Stimulated activated CD8-positive, alpha-beta memory T cell treated with anti-CD3 and anti-CD28 coated beads, Interleukin-7, amount 100 ng/mL, for 48 hours (primary cell): ENCODE results near the gene TAS2R50.
A peak's percentile ranks its signal among the peaks of the same experiment; 100 is the strongest.
"Not testable (repeated sequence)": the region's sequence is repeated elsewhere in the genome, so short reads cannot be mapped to it uniquely, and the experiment has no call there.

Experiments
- DNase-seq, 2 donors: peaks; one replicate each; pipeline ENCODE4 v3.0.0-alpha.2; 2020; ENCODE audit warnings: low read depth in 1 of 2; ENCODE audit errors: extremely low read depth in 1 of 2

TAS2R50 gene

GRCh38 chr12:10986812-10987211, at the start of gene TAS2R50:
TAS2R50 (minus strand) TSS chr12:10986912; CDS start chr12:10986860, 52 bp downstream.
- no peak for DNase-seq

DNA sequence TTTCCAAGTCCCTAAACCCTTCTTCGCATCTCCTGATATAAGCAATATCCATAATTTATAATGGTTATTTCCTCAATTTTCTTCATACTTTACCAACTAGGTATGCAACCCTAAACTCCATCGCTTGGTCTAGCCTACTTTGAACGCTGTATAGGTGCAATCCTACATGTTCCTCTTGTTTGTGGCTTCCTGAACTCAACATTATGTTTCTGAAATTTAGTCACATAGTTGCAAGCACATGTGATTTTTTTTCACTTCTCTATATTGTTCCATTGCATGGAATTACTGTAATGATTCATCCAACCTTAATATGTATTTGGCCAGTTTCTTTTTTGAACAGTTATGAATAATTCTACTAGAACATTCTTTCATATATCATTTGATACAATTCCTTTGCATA, 47.2 kb upstream of the TAS2R50 start:
- DNase-seq, result not testable (repeated sequence)

DNA sequence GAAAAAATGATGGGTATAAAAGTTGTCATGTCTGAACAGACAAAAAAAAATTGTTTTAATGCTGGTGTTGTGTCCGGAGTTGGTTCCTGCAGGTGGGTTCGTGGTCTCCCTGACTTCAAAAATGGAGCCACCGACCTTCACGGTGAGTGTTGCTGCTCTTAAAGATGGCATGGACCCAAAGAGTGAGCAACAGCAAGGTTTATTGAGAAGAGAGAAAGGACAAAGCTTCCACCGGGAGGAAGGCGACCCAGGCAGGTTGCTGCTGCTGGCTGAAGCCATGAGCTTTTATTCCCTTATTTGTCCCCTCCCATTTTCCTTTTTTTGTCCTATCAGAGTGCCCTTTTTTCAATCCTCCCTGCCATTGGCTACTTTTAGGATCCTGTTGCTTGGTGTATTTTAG, 44.6 kb upstream of the TAS2R50 start, which contains the start of gene TAS2R31:
Gene TAS2R31 (minus strand): TSS at position 101 of the 400 bp plus-strand sequence. CDS start 72 bp downstream, at position 29.
- DNase-seq, result no peak

DNA sequence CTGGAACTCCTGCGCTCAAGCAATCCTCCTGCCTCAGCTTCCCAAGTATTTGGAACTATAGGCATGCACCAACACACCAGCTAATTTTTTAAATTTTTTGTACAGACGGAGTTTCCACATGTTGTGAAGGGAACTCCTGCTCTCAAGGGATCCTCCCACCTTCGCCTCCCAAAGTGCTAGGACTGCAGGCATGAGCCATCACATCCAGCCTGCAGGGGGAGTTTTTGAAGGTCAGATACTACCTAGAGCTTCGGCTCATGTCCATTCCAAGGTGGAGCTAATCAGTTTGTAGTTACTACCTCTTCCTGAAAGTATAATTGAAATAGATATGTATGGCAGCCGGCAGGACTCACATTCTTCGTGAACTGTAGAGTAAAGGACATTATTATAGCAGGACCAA, 39.4 kb upstream of the TAS2R50 start:
- DNase-seq, result no peak

DNA sequence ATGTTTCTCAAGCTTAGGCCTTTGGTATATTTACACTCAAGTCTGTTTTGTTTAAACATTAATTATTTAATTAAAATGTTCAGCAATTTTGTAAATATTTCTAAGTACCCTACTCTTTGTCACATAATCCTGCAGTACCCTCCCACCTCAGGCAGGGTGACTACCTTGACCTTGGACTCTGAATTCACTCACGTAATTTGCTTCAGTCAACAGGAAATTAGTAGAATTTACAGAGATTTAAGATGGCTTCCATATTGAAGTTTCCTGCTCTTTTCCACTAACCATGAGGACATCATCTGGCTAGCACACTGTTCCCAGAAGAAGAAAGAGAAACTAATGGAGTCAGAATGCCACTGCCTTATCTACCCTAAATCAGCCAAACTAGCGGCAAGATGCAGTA, 36.7 kb upstream of the TAS2R50 start:
- DNase-seq, result no peak

GRCh38 chr12:11022520-11022919, 35.8 kb upstream of the TAS2R50 start, which contains the start of gene TAS2R19:
TAS2R19 (minus strand) TSS chr12:11022620; CDS start chr12:11022571, 49 bp downstream.
- DNase-seq, result no peak

GRCh38 chr12:11016937-11017336, 30.2 kb upstream of the TAS2R50 start:
- DNase-seq, result no peak

GRCh38 chr12:11015775-11016430, 29.2 kb upstream of the TAS2R50 start:
- DNase-seq, result no peak

DNA sequence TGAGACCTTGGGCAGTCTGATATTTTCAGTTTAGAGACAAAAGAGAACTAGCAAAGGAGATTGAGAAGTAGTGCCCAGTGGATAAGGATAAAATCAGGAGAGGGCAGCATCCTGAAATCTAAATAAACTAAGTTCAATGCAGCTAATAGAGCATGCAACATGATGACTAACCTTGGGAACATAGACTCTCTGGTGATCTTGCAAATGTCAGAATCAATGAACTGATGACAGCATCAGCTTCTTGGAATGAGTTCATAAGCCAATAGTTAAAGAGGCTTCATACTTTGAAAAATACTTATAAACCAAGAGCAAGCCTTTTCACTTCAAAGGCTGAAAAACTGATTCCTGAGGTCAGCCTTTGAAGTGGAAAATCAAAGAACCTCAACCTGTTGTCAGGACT, 27.5 kb upstream of the TAS2R50 start:
- no peak for DNase-seq

DNA sequence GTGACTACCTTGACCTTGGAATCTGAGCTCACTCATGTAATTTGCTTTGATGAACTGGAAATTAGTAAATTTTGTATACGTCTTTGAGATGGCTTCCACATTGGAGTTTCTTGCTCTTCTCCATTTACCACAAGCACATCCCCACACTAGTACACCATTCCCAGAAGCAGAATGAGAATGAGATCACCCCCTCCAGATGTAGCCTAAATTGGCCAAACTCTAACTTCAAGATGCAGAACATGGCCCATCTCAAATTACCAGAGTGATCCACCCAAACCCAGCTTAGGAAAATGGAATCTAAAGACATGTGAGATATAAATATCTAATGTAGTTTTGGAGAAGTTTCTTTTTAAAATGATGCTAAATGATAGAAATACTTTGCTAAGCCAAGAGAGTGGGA, 20.9 kb upstream of the TAS2R50 start:
- no peak for DNase-seq

- DNase-seq, result no peak
Measured at GRCh38 chr12:10998204-10998603, 11.5 kb upstream of the TAS2R50 start, which contains the start of gene TAS2R20. TAS2R20 (minus strand) TSS chr12:10998304; CDS start chr12:10997875, 429 bp downstream.

GRCh38 chr12:10994307-10994706, 7.6 kb upstream of the TAS2R50 start:
- DNase-seq, result no peak

DNA sequence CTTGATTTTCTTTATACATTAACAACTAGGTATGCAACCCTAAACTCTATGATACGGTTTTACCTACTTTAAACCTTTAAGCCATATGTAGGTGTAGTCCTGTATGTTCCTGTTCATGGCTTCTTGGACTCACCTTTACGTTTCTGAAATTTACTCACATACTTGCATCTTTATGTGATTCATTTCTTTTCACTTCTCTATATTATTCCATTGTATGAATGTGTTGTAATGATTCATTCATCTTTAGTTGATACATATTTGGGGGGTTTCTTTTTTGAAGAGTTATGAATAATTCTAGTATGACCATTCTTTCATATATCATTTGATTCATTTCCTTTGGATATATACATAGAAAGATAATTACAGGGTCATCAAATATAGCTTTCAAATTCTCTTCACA, 2.4 kb upstream of the TAS2R50 start:
- no peak for DNase-seq

DNA sequence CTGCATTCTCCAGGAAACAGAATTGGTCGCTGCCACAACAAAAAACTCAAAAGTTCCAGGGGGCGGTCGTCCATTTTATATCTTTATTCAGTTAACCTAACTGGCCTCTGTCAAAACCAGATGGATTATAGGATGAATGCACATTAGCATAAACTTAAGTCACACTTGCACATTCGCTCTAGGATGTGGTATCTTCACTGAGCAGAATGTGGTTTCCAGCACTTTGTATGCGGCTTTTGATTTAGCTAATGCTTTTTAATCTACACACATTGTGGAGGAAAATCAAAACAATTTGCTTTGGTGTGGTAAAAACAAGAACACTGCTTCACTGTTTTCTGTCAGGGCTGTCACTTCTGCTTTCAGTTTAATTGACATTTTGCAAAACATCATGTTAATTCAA, 4.5 kb downstream of the TAS2R50 start:
- DNase-seq, result peak in 1 of 2 donors; percentile 29

DNA sequence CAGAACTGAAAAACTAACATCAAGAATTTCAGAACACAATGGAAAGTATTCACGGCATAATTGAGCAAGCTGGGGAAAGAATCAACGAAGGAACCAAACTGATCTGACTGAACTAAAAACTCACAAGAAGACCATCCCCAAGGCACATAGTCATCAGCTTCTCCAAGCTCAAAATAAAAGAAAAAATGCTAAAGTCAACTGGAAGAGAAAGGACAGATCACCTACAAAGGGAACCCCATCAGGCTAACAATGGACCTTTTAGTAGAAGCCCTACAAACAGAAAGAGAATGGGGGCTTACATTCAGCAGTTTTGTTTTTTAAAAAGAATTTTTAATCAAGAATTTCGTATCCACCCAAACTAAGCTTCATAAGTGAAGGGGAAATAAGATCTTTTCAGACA, 11.7 kb downstream of the TAS2R50 start:
- no peak for DNase-seq

DNA sequence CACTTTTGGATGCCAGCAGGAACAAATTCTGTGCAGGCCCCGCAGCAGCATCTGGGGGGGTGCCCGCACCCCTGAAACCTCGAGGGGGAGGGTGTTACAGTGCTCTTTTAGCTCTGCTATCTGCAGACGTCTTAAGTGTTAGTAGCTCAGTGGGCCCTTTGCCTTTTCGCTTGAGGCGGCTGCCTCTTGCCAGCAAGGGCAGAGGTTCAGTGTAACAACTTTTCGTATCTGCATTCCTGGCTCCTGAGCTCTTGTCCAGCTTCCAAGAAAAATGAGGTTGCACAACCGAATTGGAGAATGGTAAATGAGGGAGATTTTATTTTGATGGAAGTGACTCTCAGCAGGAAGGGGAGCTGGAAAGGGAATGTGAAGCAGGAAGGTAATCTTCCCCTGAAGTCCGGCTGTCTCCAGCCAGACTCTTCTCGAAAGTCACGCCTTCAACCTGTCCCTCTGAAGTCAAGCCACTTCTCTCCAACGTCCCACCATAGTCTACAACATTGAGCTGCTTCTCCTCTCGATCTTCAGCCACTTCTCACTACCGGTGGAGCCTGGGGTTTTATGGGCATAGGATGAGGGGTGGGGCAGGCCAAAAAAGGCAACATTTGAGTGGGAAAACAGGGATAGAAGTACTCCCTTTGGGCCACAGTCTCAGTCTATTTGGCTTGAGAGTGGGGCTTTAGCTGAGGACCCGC, 17.8 kb downstream of the TAS2R50 start:
- DNase-seq, result no peak

DNA sequence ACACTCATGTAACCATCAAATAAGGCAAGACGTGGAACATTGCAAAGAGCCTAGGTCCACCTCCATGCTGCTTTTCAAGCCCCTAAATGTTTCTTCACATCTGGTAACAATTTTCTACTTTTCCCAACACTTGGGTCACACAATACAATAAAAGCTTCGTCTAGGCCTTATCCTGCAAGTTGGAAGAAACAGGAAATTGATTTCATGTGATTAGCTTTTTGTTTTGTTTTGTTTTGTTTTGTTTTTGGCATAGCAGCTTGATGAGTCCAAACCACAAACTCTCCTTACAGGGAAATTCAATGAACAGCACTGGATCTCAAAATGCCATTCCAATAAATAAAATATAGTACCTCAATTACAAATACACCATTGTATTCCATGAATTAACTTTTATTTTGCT, 19.3 kb downstream of the TAS2R50 start:
- DNase-seq, result no peak

DNA sequence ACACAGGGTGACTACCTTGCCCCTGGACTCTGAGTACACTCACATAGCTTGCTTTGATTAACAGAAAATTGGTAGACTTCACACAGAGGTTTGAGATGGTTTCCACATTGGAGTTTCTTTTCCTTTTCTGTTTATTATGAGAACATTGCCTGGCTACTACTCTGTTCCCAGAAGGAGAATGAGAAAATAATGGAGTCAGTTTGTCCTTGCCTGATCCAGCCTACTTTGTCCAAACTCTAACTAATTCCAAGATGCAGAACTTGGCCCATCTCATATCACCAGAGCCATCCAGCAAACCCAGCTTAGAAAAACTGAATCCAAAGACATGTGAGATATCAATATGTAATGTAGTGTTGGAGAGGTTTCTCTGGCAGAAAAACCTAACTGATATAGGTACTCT, 20.4 kb downstream of the TAS2R50 start:
- DNase-seq, result no peak

DNA sequence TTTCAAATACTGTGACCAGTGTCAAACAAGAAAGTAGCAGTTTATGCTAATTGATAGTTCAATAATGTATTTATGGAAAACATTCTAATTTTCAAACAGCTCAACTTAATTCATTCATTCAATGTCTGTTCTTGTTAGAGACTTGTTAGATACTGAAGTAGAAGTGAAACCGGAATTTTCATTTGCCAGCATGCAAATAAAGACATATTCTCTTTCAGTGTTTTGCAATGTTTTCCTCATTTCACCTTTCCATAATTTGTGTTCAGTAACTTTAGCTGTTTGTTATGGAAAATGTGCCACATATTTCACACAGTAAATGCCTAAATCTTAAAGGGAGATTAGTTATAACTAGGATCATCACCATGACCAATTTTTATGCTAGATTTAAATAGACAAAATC, 21.2 kb downstream of the TAS2R50 start:
- DNase-seq, result no peak

- no peak for DNase-seq
Measured at GRCh38 chr12:10960211-10960610, 26.5 kb downstream of the TAS2R50 start.

GRCh38 chr12:10959804-10960203, 26.9 kb downstream of the TAS2R50 start:
- DNase-seq, result no peak

- no peak for DNase-seq
Measured at GRCh38 chr12:10957741-10958140, 29.0 kb downstream of the TAS2R50 start.
